IMR-90 (cell line): ENCODE data around the gene NDUFC2. TPM values are rescaled to one million over a fixed set of nuclear protein-coding genes. Genes with fewer than 3 reads are reported as not detected.
"Not testable (repeated sequence)": the region's sequence is repeated elsewhere in the genome, so short reads cannot be mapped to it uniquely, and the experiment has no call there.

Source experiments
- ATAC-seq: fragments of 200-7000 bp; cut with Tn5 transposase; 2 replicates; pipeline ENCODE4 v1.9.1; 2020; ENCODE audit warnings: low read depth, mild to moderate bottlenecking, moderate library complexity
- BruUV-seq: library from RNA; stranded (reverse); fragments of 400-500 nt; replicated peaks from 2 replicates; lab custom pipeline; 2021; lab: Mats Ljungman, UMichigan
- CTCF ChIA-PET: fragments of 300-600 bp; formaldehyde crosslinking; extraction: SDS; loops from one replicate; lab custom pipeline; 2021; ENCODE audit warnings: antibody characterized with exemption; lab: Yijun Ruan, JAX
- POLR2A ChIA-PET: fragments of 300-600 bp; sonication (Branson Sonifier 250); formaldehyde crosslinking; loops from one replicate; lab custom pipeline; 2022; ENCODE audit warnings: antibody characterized with exemption; ENCODE audit not compliant: unreplicated experiment; lab: Charles Lee
- DNase-seq: peaks from one replicate; pipeline ENCODE4 v3.0.0; 2013
- H2AFZ ChIP-seq: replicated peaks from 2 replicates; pipeline ENCODE3; 2013; ENCODE audit warnings: low read length, mild to moderate bottlenecking; ENCODE audit not compliant: poor library complexity
- H2AK5ac ChIP-seq: 2 replicates; pipeline ENCODE4 v1.6.1; 2013; ENCODE audit warnings: low read depth, low read length, inconsistent platforms
- H2AK9ac ChIP-seq: replicated peaks from 2 replicates; pipeline ENCODE3; 2013; ENCODE audit warnings: mild to moderate bottlenecking, low read depth, low read length, moderate library complexity; ENCODE audit not compliant: poor library complexity
- H2BK120ac ChIP-seq: 2 replicates; pipeline ENCODE4 v1.6.1; 2013; ENCODE audit warnings: low read depth, low read length, inconsistent platforms
- H2BK15ac ChIP-seq: 3 replicates; pipeline ENCODE4 v1.6.1; 2013; ENCODE audit warnings: low read depth, low read length, inconsistent platforms
- H2BK20ac ChIP-seq: 2 replicates; pipeline ENCODE4 v1.6.1; 2013; ENCODE audit warnings: low read depth, mild to moderate bottlenecking, inconsistent platforms, low read length, moderate library complexity
- H2BK5ac ChIP-seq: 2 replicates; pipeline ENCODE4 v1.6.1; 2013; ENCODE audit warnings: mild to moderate bottlenecking, low read depth, low read length, inconsistent platforms; ENCODE audit not compliant: poor library complexity, severe bottlenecking
- H3K14ac ChIP-seq: replicated peaks from 2 replicates; pipeline ENCODE4 v1.6.1; 2013; ENCODE audit warnings: low read depth, low read length, inconsistent platforms
- H3K18ac ChIP-seq: 2 replicates; pipeline ENCODE4 v1.6.1; 2013; ENCODE audit warnings: low read depth, low read length, control low read depth
- H3K23ac ChIP-seq: 2 replicates; pipeline ENCODE4 v1.6.1; 2013; ENCODE audit warnings: low read depth, low read length, inconsistent platforms
- H3K27ac ChIP-seq: 2 replicates; pipeline ENCODE4 v1.5.1; 2013; ENCODE audit warnings: mild to moderate bottlenecking, control low read depth, low read length; ENCODE audit not compliant: insufficient read depth
- H3K27me3 ChIP-seq: 2 replicates; pipeline ENCODE4 v1.6.1; 2013; ENCODE audit warnings: low read length; ENCODE audit not compliant: control insufficient read depth, insufficient read depth
- H3K36me3 ChIP-seq: 2 replicates; pipeline ENCODE4 v1.6.1; 2013; ENCODE audit warnings: low read length, mixed read lengths; ENCODE audit not compliant: control insufficient read depth, insufficient read depth
- H3K4ac ChIP-seq: 2 replicates; pipeline ENCODE4 v1.6.1; 2013; ENCODE audit warnings: low read depth, low read length, inconsistent platforms
- H3K4me1 ChIP-seq: 2 replicates; pipeline ENCODE4 v1.6.1; 2013; ENCODE audit warnings: low read length, mixed read lengths; ENCODE audit not compliant: control insufficient read depth, insufficient read depth
- H3K4me2 ChIP-seq: 2 replicates; pipeline ENCODE4 v1.6.1; 2013; ENCODE audit warnings: low read depth, mild to moderate bottlenecking, control low read depth, low read length, moderate library complexity
- H3K4me3 ChIP-seq: 2 replicates; pipeline ENCODE4 v1.5.1; 2013; ENCODE audit warnings: low read depth, mild to moderate bottlenecking, control low read depth, low read length, moderate library complexity; ENCODE audit not compliant: insufficient read depth
- H3K56ac ChIP-seq: 2 replicates; pipeline ENCODE4 v1.6.1; 2013; ENCODE audit warnings: low read length, inconsistent platforms; ENCODE audit not compliant: insufficient read depth; ENCODE audit errors: extremely low read depth
- H3K79me1 ChIP-seq, 2 experiments: 2 replicates each; pipeline ENCODE4 v1.6.1; 2013; ENCODE audit warnings: low read length in 2 of 2, inconsistent platforms in 1 of 2, low read depth in 1 of 2
- H3K9ac ChIP-seq: 2 replicates; pipeline ENCODE4 v1.6.1; 2013; ENCODE audit warnings: low read depth, low read length, control low read depth
- H3K9me1 ChIP-seq: 2 replicates; pipeline ENCODE4 v1.6.1; 2013; ENCODE audit warnings: low read length, inconsistent platforms; ENCODE audit not compliant: insufficient read depth
- H3K9me3 ChIP-seq: 2 replicates; pipeline ENCODE4 v1.6.1; 2013; ENCODE audit warnings: low read length; ENCODE audit not compliant: control insufficient read depth, insufficient read depth
- H4K20me1 ChIP-seq: 2 replicates; pipeline ENCODE4 v1.6.1; 2013; ENCODE audit warnings: low read length, inconsistent platforms; ENCODE audit not compliant: insufficient read depth
- H4K5ac ChIP-seq: 2 replicates; pipeline ENCODE4 v1.6.1; 2013; ENCODE audit warnings: mild to moderate bottlenecking, low read depth, low read length, control low read depth
- H4K8ac ChIP-seq, 2 experiments: 2 replicates each; pipeline ENCODE4 v1.6.1; 2013; ENCODE audit warnings: low read depth in 2 of 2, low read length in 2 of 2, control low read depth in 1 of 2, inconsistent platforms in 1 of 2
- H4K91ac ChIP-seq: 2 replicates; pipeline ENCODE4 v1.6.1; 2013; ENCODE audit warnings: low read depth, low read length, inconsistent platforms; ENCODE audit not compliant: insufficient read depth
- WGBS, 2 experiments: methylation state at CpG; one replicate each; pipeline versions ENCODE4 v1.1.5 to v1.1.7; 2013; ENCODE audit warnings: missing lambda C conversion rate in 2 of 2; ENCODE audit not compliant: insufficient read length in 1 of 2; ENCODE audit errors: extremely low coverage in 2 of 2; 5-methylcytosine and 5-hydroxymethylcytosine counted together
- dilution Hi-C: fragments of 300-500 bp; cut with HindIII; formaldehyde crosslinking; loops from one replicate; pipeline ENCODE4 v1.14.3; 2018; ENCODE audit warnings: low sequenced_read_pairs; ENCODE audit not compliant: unreplicated experiment
- in situ Hi-C: fragments of 300-500 bp; cut with MboI; formaldehyde crosslinking; loops from 3 replicates; pipeline ENCODE4 v1.14.3; 2019; ENCODE audit warnings: low sequenced_read_pairs, inconsistent platforms, mixed read lengths
- intact Hi-C: fragments of 100-400 bp; cut with micrococcal nuclease; formaldehyde crosslinking; loops from 2 replicates; pipeline ENCODE4 v1.10.0; 2022
- polyA plus RNA-seq, 3 experiments: library from polyadenylated mRNA; depleted of rRNA; stranded (reverse); fragments of >200 nt; gene quantifications; 2 replicates each; pipeline ENCODE4 v1.2.3, GENCODE V29; 2012; ENCODE audit warnings: low replicate concordance in 1 of 3
- total RNA-seq: library from RNA; depleted of rRNA; stranded (reverse); fragments of >200 nt; gene quantifications from 2 replicates; pipeline ENCODE4 v1.2.3, GENCODE V29; 2012

NDUFC2 gene
- total and polyA plus RNA-seq, 2 of the 4 experiments (the other 2 are of a cell fraction) = 146 to 340 TPM

DNA sequence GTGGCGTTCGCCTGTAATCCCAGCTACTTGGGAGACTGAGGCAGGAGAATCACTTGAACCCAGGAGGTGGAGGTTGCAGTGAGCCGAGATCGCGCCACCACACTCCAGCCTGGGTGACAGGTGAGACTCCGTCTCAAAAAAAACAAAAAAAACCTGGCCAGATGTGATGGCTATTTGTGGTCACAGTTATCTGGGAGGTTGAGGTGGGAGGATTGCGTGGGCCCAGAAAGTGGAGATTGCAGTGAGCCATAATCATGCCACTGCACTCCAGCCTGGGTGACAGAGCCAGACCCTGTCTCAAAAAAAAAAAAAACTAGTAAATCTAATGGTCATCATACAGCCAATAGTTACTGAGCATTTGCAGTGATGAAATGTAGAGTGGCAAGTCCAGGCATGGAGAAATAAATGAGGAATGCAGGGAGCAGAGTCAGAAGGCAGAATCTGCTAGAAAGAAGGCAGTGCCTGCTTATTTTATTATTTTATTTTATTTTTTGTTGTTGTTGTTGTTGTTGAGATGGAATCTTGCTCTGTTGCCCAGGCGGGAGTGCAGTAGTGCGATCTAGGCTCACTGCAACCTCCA, 19.8 kb downstream of the NDUFC2 start:
- H3K79me1 ChIP-seq, DNase-seq, H2AK9ac ChIP-seq, H3K9me3 ChIP-seq, H3K27me3 ChIP-seq, H3K9me1 ChIP-seq, H3K4me2 ChIP-seq, H3K9ac ChIP-seq, in situ Hi-C loops, CTCF ChIA-PET, H2BK5ac ChIP-seq, H4K8ac ChIP-seq, intact Hi-C loops, H3K27ac ChIP-seq, H3K4ac ChIP-seq, H3K4me3 ChIP-seq, H4K91ac ChIP-seq, BruUV-seq, H4K5ac ChIP-seq, H3K4me1 ChIP-seq, H3K14ac ChIP-seq, dilution Hi-C loops, H2BK120ac ChIP-seq, ATAC-seq, H3K56ac ChIP-seq, H2BK15ac ChIP-seq, H3K18ac ChIP-seq, H2BK20ac ChIP-seq, H3K36me3 ChIP-seq, H2AFZ ChIP-seq, POLR2A ChIA-PET, H4K20me1 ChIP-seq, H2AK5ac ChIP-seq, H3K23ac ChIP-seq: not testable (repeated sequence)
- 80% methylated on average over 1 of the region's 9 CpGs; no CpG with 5 or more reads in 1 of the 2 experiments for WGBS, 2 experiments
